Kasumi-1 (cell line): ENCODE results near the gene OXER1.

ENCODE experiments used
- DNase-seq, 2 experiments: peaks; one replicate each; lab custom pipeline; 2025; lab: John Stamatoyannopoulos, UW

Gene OXER1

DNA sequence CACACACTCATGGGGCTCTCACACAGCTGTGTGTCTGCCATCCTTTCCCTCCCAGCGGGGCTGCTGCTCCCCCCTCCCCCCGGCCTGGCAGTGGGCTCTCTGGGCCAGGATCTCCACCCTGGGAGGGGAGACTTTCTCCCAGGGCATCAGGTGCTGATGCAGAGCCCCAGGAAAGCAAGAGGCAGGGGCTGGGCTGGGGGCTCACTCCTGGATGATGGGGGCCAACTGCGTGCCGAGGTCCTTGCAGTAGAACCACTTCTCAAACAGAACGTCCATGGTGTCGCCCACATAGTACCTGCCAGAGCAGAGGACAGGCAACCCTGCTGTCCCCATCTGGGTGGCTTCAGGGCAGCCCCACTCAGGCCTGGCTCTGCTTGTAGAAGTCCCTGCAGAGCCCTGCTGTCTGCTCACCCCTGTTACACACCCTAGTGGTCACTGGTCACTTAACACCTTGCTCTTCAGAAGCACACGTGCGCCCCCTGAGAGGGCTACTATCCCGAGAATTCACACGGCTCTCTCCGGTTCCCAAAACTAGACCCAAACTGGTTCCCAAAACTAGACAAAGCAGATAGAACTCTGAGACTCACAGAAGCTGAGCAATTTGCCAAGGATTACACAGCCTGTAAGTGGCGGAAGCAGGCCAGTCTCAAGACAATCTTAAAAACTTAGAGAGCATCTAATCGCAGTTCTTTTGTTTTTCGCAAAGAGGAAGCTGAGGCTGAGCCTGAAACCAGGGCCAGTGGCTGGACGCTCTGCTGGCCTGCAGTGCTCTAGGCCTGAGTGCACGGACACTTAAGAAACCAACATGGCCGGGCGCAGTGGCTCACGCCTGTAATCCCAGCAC, 6.6 kb upstream of the OXER1 start:
- DNase-seq: peak; percentile 49 to 60

DNA sequence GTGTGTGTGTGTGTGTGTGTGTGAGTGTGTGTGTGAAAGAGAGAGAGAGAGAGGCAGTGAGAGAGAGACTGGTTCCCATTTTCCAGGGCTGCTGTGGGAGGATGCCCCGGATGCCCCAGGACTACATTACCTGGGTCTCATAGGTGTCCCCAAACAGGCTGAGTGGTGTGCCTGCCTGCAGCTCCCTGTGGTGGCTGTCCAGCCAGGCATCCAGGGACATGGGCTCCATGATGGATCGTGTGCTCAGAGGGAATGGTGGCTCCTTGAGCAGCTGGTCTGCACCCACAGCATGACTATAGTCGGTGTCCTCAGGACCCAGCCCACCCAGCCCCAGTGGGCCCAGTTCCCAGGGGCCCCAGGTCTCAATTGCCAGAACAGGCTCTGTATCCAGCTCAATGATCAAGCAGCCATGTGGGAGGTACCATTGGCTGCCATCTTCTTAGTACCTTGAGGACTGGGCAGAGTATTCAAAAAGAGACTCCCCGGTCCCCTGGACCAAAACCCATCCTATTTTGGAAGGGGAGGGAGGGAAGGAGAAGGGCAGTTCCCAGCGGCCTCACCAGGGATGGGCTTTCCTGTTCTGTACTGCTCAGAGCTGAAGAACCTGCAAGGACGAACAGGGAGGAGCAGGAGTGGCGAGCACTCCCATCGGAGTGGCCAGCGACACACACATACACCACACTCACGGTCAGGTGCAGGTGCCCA, 5.8 kb upstream of the OXER1 start:
- DNase-seq: no peak

DNA sequence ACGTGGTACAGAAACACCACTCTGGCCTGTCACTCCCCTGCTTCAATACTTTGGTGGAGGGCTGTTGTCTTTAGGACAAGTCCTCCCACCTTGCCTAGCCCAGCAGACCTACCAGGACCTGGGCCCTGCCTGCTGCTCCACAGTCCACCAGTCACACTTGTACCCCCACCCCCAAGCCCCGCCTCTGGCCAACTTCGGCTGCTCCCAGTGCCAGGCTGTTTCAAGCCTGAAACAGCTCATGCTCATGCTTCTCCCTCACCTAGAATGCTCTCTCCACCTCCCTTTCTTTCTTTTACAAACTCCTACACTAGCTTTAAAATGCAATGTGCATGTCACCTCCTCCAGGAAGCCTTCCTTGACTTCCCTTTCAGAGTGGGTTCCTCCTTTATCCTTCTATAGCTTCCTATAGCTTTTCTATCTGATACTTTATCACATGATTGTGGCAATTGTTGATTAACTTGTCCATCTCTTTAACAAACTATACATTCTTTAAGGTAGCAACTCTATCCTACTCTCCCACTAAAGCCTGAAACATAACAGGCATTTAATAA, 4.8 kb upstream of the OXER1 start:
- no peak for DNase-seq

DNA sequence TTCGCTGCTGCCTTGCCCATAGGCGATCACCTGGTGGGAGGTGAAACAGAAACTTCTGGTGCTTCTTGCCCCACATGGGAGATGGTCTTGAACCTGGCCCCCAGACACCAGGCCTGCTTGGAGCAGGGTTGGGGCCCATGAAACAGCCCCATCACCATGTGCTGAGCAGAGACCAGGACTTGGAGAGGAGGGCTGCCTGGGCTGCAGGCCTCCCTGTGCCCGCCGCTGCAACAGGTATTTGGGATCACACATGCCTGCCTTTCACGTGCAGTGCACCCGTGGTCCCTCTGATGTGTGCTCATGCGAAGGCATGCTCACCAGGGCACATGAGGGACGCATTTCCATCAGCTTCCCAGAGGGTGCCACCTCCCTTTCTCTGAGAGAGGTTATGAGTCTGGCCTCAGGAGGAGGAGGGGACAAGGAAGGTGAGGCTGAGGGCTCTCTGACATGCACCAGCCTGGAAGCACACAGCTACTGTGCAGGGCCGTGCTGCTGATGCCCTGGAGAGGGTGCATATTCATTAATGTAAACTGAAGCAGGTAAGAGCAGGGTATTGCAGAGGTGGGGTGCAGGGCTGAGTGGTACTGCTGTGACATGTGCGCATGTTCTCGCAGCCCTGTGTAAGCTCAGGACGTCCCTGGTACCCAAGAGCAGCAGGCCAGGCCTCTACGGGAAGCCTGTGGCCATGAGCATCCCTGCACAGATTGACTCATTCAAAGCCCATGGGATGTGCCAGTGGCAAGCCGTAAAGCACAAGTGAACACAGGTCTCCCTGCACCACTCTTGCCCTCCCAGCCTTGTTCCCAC, 4.2 kb upstream of the OXER1 start:
- DNase-seq: no peak

DNA sequence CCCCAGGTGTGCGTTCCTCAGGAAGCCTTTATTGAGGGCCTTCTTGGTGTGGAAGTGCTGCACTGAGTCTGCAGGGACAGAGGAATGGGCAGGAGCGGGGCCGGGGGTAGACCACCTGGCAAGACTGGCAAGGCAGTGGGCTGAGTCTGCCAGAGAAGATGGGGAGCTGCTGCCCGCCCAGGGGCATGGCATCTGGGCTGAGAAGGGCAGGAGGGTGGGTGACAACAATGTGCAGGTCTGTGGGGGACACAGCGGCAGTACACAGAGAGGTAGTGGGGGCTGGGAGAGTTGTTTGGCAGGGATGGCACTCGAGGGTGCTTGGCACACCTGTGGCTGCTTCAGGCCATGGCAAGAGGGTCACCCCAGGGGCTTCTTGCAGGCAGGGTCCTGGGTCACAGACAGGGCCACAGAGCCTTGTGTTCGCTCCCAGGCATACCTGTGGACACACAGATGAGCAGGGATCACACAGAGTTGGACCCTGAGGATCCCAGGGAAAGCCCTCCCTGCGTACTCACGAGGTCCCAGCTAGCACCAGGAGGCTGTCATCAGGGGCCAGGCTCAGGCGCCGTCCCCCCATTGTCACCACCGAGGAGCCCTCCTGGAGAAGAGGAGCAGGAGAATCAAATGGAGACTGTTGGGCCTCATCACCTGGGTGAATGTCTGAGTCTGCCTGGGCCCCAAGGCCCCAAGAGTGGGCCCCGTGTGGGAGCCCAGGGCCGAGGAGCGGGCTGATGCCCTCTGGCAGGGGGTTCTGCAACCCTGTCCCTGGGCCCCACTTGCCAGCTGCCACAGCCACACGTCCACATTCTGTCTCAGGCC, 3.4 kb upstream of the OXER1 start:
- no peak for DNase-seq

DNA sequence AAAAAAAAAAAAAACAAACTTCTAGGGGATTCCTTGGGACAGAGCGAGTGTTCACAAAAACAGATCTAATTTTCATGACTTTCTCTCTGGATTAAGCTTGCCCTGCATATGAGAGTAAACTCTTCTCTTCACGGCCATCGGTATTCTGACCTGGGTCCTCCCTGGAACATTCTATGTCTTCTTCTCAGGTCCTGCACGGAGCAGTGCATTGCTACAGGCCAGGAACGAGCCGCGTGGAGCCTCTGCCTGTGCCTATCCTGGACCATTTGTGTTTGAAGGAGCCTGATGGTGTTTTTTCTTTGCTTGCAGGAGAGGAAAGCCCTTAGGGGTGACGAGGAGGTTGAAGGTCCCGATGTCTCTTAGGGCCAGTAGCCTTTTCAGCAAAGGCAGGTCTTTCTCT, 1.8 kb upstream of the OXER1 start:
- no peak for DNase-seq

DNA sequence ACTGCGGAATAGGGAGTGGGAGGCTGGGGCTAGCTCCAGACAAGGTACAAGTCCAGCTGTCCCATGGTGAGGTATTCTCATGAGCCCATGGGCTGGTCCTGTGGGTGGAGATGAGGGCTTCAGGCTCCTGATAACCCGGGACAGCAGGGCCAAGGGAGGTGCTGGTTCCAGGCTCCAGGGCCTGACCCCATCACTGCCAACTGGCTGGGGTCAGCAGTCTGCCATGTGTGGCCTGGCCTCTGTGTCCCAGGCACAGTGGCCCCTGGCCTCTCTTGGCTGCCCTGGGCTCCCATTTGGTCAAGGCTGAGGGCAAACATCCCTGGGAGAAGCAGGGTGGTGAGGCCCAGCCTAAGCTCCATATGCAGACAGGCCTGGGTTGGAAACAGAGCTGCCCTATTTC, 966 bp upstream of the OXER1 start:
- no peak for DNase-seq

DNA sequence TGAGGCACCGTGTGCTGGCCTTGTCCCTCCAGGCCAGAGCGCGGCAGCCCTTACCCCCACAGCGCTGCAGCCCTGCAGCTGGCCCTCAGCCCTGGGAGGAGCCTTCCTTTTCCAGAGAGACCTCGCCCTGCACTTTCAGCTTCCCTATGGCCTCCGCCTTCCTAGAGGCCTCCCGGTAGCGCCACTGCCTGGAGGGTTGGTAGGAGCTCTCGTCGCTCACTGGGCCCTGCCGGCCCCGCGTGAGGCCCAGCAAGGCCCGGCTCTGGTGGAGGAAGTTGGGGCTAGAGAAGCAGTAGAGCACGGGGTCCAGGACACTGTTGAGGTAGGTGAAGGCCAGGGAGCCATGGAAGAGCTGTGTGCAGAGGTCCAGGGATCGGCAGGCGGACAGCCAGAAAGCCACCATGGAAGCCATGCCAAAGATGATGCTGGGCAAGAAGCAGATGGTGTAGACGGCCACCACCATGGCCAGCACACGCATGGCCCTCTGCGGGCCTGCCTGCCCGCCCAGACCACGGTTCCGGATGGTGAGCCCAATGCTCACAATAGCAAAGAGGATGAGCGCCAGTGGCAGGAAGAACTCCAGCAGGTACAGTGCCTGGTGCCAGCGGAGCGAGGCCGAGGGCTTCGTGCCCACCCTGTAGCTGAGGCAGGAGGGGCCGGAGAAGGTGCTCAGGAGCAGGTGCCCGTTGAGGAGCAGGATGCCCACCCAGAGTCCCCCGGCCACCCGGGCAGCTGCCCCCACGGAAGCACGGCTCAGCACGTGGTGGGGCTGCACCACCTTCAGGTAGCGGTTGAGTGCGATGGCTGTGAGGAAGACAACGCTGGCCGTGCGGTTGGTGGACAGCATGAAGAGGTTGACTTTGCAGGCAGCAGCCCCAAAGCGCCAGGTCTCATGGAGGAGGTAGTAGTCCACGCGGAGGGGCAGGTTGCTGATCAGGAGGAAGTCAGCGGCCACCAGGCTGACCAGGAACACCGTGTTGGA, 821 bp downstream of the OXER1 start:
- DNase-seq: no peak

DNA sequence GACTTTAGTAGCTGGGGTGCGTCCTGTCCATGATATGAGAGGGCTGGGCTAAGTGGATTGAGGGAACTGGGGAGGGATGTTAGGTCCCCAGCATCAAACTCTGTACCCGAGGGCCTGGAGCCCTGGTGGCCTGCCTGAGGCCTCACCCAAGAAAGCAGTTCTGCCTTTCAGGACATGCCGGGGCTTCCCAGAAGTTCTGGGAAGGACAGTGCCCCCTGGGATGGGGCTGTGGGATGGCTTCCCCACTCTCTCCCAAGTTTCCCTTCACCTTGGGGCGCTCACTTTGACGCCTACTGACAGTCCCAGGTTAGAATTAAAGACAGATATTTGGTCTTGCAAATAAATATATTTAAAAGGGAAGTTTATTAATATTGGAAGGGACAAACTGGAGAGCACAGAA, 1.8 kb downstream of the OXER1 start:
- DNase-seq: no peak

DNA sequence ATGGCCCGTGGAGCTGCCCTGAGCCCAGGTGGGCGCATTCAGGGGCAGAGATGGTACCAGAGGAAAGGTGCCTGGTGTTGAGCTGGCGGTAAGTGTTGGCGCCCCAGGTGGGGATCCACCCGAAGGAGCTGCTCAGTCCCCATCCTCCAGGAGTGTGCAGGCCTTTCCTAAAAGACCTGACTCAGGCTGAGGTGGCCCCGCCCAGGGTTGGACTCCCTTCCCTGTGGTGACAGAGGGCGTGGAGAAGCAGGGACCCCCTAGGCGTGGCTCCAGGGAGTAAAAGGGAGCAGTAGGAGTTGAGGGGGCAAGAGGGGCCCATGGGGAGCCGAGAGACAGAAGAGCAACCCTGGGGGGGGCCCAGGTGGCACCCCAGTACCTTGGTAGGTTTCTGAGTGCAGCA, 2.4 kb downstream of the OXER1 start:
- DNase-seq: no peak

DNA sequence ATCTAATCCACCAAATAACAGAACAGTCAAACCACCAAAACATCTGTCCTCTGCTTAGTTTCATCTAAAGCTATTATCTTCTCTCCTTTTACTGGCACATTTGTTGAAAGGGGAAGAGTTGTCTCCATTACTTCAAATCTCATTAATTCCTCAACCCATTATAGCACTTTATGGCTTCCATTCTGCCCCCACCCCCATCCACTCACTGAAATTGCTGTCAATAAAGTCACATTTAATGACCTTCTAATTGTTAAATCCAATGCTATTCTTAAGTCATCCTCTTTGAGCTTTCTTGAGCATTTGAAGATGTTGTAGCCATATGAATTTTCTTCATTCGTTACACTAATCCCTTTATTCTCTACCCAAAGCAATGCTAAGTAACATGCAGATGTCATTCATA, 5.2 kb downstream of the OXER1 start:
- no peak for DNase-seq

DNA sequence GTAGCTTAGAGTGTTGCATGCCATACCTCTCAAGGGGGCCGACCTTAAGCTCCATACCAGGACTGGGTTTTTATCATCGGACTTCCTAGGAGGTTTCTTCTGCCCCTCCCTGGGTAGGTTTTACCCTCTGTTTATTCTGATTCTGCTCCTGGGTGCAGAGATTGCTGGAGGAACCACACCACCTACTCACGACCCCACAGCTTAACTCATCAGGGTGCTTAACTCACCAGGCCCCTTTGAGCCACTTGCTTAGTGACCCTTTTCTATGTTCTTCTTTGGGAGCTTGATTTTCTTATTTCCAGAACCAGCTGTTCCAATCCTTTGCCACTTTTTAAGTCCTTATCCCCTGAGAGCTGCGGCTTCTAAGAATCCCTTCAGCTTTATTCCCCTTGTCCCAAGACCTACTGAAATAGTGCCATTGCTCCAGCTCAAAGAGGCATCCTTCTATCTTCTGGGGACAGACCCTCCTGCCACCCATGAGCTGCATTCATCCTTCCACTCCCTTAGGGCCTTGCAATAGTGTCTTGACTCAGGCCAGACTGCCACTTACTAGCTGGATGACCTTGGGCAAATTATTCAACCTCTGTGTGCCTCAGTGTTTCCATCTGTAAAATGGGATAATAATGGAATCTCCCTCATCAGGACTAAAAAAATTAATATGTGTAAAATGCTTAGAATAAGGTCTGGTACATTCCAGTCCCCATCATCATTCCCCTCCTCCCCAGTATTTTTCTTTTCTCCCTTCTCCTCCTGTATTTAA, 5.8 kb downstream of the OXER1 start:
- no peak for DNase-seq

DNA sequence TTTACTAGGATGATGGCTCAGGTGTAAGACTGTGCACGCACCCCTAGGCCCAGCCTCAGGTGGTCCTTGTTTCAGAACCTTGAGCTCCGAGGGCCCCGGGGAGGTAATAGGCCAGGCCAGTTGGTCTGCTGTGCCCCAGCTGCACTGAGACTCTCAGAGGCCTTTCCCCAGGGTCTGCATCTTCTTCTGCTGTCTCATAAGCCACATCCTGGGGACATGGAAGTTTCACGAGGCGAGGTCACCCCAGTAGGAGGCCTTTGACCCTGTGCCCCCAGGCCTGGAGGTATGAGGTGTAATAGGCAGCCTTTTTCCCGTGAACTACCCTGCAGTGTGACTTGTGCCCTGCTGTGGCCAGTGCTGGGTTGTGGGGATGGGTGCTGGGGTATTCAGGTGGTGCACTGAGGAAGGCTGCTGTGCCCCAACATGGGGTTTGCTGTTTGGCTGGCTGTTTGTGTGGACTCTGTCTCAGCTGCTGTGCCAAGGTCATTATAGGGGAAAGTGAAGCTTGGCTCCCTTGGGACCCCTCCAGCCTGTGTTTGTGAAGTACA, 6.9 kb downstream of the OXER1 start:
- no peak for DNase-seq

DNA sequence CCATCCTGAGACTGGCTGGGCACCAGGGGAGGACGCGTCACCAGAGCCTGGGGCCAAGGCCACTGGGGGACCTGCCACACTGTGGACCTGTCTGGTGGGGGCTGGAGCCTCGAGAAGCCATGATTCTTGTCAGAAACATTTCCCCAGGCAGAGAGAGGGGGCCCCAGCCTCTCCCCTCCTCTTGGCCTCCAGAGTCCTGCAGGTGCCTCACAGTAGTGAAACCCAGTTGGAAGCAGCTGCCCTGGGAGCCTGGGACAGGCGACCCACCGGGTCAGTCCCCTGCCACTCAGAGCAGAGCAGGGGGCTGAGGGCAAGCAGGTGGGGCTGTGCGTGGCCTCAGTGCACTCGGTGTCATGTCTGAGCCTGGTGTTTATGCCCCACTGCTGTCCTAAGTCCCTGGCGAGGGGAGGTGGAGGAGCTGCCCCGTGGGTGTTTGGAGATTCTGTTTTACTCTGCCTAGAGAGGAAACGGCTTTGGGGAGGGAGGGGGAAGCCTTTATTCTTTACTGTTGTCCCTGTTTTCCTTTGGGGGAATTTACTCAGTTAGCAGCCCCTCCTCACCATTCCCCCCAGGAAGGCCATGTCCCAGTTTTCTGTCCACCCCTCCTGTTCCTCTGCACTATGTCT, 7.7 kb downstream of the OXER1 start:
- DNase-seq: no peak

DNA sequence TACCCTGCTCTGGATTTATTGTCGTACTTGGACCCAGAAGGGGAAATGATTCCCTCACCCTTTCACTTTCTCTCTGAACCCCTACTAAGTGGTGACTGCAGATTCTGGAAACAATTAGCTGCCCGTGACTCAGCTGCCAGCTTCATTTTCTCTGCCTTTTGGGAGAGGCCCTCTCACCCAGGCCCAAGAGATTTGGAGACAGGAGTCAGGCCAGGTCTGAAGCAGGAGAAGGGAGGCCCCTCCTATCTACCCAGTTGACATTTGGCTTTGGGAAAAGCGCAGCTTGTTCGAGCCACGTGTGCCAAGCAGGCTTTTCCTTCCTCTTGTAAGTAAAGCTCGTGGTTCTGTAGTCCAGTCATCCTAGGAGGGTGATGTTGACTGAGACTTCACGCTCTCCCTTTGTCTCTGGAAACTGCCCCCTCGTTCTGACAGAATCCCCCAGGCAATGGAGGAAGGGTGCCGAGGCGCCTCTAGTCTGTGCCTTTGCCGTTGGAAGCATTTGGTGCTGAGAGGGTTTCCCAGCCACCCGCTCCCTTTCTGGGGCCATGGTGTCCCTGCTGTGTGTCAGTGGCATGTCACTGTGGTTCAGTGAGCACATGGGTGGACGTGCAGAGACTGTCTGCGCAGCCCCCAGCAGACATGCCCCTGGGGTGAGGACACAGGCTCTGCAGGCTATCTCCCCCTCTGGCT, 8.6 kb downstream of the OXER1 start:
- peak in 1 of 2 experiments; percentile 6 for DNase-seq

DNA sequence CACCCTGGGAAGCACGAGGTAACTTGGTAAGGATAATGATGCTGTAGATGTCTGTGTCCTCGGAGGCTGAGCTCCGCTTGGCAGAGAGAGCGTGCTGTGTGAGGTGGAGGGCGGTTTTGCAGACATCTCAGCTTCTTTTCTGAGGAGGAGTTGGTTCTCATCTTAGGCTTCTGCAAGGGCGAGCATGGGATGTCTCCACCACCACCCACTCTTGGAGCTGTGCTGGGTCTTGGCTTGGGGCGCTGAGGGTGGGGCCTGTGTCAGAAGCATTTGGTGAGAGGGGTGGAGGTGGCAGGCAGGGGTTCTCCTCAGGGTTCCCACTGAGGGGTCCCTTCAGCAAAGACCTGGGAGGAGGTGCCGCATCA, 9.2 kb downstream of the OXER1 start:
- DNase-seq: no peak

DNA sequence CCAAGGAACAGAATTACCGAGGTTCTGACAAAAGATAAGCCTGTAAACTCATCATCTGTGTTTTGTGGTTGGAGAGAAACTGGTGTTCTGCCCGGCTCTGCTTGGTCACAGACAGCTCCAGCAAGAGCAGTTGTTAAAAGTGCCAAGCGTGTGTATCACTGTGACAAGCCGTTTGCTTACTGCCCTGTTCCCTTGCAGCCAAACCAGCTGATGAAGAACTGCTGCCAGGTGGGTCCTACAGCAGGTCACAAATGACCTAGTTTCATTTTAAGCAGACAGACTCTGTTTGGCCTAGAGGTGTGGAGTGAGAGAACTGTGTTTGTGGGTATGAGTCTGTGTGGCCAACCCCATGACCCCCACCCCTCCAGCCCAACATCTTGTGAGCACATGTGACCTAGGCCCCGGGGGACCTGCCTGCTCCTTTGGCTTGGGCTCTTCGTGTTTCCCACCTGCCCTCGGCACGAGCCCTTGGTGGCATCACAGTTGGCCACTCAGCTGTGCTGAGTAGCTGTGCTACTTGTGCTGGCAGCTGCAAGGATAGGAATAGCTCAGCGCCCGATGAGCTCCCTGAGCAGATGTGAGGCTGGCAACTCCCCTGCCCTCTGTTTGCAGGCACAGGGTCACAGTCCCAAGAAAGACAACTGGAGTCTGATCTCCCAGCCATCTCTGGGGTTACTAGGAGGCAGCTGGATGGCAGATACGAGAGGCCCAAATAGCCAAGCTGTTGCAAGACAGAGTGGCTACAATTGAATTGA, 9.7 kb downstream of the OXER1 start:
- DNase-seq: no peak
